Activated T-helper 9 cell treated with anti-CD3 and anti-CD28 coated beads, Interleukin-2, amount 50 U/mL, for 16 hours (primary cell): ENCODE measurements around the gene PLEKHM3.
"Not testable (repeated sequence)": the region's sequence is repeated elsewhere in the genome, so short reads cannot be mapped to it uniquely, and the experiment has no call there.

Source experiments
- DNase-seq: peaks from one replicate; pipeline ENCODE4 v3.0.0-alpha.2; 2020; ENCODE audit warnings: low read depth

Gene PLEKHM3

DNA sequence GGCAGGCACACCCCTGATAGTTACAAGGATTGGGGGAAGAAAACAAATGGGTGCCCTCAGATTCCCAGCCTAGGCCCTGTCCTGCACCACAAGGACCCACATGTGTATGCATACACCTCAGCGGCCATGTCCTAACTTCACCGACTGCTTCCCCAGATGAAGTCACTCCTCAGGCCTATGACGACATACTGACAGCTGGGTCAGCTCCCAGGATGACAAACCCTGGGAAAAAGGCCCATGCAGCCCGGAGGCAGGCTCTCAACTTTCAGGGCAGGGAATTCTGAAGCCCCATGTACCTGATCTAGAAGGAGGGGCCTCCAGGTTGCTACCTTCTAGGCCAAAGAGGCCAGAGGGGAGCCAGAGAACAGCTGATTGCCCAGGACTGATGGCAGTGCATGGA is 11.0 kb upstream of the PLEKHM3 start:
- DNase-seq: no peak

DNA sequence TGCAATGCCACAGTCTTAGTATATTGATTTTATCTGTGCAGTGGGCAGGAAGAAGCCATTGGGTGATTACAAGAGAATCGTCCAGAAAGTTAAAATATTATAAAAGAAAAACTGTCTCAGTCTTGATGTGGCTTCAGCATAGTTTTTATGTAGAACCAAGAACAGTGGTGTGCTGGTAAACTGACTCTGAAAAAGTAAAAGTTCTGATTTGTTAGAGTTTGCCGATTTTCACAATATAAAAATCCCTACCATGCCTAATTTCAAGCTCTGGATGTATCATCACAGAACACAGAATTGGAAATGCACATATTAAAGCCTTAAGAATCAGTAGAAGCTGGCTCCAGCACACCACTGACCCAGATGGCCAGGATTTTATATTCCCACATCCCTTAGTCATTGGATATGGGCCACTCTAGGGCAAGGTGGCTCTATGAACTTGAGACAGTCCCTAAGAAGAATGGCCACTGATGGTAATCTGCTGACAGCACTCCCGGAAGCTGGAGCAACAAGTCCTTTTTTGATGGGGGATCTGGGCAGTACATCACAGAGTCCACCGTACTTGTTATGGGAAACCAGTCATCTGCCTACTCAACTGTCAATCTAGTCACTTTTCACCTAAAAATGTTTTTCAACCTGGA is 9.3 kb upstream of the PLEKHM3 start:
- DNase-seq: no peak

DNA sequence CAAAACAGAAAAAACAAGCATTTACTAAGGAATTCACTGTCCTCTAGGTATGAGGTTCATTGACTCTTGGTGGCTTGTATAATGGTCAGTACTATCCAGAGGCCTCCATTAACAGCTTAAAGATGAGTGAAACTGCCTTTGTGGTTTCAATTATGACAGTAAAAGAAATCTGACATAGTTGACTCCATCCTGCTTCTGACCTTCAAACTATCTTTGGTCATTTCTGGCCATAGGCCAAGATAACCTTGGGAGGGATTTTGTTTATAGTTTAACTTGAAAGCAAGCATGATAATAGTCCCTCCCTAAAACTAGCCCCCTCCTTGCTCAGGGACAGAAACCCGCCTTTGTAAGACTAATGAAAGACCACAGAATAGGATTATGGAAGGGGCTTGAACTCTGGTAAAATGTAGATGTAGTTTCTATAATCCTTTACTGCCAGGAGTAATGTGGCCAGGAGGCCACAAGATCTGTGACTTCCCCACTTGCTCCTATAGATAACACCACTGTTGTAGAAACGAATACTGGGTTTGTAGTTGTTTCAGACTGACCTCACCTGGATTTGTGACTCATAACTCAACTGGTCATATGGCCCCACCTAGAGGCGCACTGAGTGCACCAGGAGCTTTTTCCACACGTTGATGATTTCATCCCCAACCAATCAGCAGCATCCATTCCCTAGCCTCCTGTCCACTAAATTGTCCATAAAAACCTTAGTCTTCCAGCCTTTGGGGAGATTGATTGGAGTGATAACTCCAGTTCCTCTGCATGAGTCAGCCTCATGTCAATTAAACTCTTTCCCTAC is 8.6 kb upstream of the PLEKHM3 start:
- DNase-seq: no peak

DNA sequence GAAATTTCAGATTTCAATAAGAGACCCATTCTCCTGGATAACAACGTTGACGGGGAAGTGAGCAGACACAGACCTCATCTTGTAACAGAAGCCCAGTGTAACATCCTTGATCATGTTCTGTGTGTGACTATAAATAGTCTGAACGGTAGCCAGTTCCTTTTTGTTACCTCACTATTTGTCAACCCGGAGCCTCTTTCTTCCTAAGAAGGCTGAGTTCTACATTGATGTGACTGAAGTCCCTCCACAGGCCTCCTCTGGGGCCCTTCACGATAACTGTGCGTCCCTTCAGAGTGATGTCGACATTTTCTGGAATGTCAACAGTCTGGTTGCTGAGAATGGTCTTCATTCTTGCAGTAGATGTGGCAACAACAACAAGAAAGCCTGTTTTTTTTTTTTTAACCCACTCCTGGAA is 6.3 kb upstream of the PLEKHM3 start:
- DNase-seq: no peak

DNA sequence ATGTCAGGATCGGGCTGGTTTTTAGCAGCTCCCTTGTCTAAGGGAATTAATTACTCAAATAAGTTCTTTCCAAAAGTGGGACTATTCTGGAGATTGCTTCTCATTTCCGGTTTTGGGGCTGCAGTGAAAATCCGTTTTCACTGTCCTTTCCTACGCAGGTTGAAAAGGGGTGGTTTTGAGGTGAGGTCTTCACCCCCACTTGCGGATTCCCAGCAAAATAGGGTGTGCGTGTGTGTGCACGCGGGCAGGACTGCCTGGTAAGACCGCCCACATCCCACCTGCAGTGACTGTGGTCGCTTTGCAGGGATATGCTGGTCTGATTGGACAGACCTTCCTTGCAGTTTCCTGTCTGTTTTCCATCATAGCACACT is 472 bp upstream of the PLEKHM3 start:
- peak; percentile 17 for DNase-seq

DNA sequence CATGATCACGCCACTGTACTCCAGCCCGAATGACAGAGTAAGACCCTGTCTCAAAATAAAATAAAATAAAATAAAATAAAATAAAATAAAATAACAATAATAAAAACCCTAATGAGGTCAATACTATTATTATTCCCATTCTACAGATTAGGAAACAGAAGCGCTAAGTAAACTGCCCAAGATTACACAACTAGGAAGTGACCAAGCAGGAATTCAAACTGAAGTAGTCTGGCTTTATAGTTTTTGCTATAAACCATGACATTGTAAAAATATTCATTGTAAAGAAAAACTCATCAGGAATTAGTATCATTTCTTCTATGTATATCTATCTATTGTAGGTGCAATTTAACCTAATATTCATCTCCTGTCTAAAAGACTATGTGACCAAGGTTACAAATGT is 1.2 kb downstream of the PLEKHM3 start:
- DNase-seq: no peak

DNA sequence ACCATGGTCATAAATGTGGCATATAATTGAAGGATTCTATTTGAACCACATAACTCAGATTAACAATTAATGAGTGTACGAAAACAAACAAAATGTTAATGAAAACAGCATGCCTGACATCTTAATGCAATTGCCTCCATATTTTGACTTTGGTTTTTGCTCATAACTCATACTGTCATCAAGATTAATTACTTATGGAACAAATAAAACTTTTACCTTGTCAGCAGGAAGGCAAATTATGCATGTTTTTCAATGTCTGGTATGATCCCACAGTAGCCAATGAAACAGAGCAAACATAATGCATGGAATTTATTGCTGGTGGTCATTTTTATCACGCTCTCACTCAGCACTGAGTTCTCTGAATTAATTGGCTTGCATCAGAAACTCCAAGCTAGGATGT is 5.1 kb downstream of the PLEKHM3 start:
- no peak for DNase-seq

DNA sequence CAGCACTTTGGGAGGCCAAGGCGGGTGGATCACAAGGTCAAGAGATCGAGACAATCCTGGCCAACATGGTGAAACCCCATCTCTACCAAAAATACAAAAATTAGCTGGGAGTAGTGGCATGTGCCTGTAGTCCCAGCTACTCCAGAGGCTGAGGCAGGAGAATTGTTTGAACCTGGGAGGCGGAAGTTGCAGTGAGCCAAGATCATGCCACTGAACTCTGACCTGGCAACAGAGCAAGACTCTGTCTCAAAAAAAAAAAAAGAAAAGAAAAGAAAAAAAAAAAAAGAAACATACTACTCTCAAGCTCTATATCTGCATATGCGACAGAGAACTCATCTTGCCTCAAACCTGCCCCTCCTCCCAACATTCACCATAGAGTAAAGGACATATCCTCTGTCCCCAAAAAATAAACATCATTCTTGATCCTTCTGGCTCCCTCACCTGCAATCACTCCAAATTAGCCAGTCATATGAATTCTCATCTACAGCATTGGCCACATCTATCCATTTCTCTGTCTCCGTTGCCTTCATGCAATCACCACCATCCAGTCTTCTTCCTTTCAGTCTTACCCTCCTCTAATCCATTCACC is 7.1 kb downstream of the PLEKHM3 start:
- DNase-seq: not testable (repeated sequence)

DNA sequence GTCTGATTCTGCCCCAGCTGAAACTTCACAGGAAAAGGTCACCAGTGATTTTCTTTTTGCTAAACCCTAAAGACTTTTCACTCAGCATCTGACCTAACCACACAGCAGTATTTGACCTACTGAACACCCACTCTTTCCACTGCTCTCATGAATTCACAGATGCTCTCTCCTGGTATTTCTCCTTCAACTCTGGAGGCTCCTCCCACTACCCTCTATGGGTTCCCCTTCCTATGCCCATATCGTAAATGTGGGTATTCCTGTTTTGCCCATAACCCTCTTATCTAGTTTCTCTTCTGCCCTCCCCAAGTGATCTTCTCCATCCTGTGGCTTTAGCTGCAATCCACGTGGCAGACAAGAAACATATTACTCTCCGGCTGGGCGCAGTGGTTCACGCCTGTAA is 7.6 kb downstream of the PLEKHM3 start:
- DNase-seq: no peak

DNA sequence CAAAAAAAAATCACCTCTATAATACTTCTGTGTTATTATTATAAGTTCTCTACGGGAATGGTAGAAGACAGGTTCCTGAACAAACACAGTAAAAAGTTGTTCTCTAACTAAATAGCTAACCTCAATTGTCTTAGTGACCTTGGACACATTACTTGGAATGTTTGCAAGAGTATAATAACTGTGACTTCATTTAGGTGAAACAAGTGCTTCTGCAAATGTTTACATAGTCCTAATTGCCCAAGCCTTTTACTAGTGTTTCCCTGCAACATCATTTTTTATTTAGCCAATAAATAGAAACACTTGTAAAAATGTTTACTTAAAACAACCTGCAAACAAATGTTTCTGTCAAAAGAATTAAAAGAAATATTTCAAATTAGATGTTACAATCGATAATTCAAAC is 9.9 kb downstream of the PLEKHM3 start:
- no peak for DNase-seq

DNA sequence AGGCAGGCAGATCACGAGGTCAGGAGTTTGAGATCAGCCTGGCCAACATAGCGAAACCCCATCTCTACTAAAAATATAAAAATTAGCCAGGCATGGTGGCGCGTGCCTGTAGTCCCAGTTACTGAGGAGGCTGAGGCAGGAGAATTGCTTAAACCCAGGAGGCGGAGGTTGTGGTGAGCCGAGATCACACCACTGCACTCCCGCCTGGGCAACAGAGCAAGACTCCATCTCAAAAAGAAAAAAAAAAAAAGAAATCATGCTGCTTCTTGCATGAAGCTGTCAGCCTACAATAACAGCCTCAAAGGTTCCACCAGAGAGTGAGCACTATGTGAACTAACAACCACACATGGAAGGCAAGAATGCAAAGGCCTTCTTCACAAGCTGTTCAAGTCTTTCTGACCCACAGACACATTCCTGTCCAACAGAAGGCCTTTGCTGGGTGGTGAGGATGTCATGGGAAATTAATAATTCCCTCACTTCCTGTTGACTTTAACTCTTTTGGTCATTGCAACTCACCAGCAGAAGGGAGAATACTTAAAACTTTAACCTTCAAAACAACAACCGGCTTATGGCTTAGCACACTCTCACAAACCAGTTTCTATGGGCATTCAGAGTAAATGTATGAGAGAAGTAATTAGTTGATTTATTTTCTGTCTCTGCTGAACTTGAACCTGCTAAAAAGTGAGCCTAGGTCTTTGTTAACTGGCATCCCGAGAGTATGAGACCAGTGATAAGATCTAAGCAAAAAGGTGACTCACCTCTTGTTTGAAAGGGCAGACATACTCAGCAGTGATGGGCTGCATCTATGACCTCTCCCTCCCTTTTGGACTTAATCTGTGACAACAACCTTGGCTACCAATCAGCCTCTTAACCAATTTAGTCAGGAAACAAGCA is 11.8 kb downstream of the PLEKHM3 start:
- no peak for DNase-seq

DNA sequence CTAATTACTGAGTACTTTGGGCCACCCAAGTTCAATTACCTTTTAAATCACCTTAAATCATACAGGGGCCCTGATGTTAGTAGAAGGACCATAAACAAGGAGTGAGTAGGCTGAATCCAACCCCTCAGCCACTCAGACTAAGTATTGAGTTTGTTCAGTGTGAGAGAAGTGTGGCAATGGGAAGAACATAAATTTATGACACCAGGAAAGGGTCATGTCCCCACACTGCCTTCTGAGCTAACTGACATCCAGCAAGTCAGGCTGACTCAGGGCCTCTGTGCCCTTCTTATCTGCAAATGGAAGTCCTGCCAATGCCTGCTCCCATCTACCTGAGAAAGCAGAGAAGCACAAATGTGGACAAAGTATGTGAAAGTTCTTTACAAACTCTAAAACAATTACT is 12.9 kb downstream of the PLEKHM3 start:
- no peak for DNase-seq

DNA sequence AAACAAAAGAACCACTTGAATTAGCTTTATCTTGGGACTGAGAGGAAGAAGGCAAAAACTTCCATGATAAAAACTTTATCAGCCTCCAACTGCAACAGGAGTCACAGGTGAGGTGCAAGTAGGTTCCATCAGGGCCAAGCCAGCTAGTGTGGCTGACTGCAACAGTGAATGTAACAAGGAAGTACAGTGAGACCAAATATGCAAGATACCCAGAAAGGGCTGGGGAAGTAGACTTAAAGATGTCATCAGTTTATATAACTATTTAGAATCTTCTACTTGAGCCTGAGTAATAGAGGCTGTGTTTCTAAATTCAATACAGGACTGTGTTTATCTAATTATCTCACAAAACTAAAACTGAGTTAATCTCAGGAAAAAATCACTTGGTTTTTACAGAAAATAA is 14.8 kb downstream of the PLEKHM3 start:
- no peak for DNase-seq

DNA sequence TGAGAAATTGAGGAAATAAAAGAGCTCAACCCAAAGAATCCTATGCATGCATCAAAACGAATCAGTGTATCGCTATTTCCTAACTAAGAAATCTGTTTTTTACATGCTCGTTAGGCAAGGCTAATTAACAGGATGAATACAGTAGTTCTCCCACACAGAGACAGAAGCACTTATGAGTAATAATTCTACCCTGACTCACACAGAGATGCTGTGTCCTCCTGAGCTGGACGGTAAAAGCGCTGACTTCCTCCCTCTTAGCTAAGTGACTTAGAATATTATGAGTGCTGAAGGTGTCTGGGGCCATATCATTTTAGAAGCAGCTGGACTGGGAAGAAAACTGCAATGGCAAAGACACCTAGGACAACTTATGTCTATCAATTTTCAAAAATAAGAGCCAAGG is 18.5 kb downstream of the PLEKHM3 start:
- DNase-seq: no peak

DNA sequence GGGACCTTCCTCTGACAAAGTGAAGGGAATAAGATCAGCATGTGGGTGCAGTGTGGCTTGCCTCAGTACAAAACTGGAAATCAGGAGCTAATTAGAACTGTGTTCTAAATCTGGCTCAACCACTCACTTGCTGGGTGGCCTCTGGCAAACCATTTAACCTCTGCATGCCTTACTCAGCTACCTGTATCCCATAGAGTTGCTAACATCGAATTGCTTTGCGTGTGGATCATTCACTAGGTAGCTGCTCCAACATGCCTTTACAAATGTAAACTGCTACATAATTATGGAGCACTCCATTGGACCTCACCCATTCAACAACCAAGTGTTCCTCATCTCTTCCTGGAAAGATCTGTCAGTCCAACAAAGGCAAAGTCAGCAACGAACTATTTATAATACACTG is 19.0 kb downstream of the PLEKHM3 start:
- no peak for DNase-seq

DNA sequence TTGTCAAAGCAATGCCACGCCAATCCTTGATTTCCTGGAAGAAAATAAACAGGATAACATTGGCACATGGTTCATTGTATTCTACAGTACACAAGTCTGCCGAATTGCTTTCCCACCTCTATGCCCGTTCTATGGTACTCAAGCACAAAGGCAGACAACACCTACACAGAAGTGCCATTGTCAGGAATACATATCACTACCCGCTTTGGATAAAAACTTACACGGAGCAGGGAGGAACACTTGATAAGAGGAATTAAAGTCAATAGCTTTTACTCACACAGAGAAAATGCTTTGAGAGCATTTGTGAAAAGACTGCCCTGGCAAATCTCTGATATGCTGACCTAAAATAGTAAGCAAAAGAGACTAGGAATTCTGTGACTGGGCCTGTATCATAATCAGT is 23.4 kb downstream of the PLEKHM3 start:
- DNase-seq: no peak

DNA sequence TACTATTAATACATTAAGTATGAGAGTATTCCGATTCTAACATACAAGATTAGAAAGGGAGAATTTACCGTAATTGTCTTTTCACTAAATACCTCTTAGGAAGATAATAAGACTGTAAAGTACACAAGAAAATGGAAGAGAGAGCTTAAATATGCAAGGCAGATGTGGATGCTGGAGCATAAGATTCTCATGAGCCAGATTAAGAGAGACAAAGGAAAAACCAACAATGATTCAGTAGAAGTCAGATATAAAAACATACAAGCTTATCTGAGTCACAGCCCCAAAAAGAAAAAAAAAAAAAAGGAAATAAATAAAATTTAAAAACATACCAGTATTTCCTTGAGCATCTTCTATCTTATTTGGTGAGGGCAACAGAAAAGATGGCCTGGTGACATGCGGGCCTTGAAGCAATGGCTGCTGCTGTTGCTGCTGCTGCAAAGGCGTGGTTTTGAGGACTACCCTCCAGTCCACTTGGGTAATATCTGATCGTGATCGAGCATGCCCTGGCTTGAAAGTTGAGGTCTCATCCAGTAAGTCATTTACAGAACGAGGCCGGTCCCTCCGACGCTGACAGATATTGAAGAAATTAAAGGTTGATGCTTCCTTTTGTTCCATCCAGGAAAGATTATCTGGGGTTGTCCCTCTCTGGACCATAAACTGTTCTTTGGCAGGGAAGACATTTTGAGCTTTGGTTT is 24.5 kb downstream of the PLEKHM3 start:
- DNase-seq: no peak

DNA sequence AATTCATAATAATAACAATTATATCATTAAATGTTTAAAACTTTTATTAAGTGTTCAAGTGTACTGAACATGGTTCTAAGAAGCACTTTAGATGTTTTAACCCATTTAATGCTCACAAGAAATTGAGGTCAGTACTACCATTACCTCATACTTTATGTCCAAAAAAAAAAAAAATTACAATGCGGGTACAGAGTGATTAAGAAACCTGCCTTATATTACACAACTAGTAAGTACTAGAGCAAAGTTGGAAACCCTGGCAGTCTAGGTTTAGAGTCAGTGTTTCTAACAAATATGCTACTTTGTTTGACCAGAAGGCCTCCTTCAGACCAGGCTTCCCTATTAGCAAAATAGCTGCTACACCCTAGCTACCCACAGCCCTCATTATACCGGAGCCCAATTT is 28.5 kb downstream of the PLEKHM3 start:
- DNase-seq: no peak

DNA sequence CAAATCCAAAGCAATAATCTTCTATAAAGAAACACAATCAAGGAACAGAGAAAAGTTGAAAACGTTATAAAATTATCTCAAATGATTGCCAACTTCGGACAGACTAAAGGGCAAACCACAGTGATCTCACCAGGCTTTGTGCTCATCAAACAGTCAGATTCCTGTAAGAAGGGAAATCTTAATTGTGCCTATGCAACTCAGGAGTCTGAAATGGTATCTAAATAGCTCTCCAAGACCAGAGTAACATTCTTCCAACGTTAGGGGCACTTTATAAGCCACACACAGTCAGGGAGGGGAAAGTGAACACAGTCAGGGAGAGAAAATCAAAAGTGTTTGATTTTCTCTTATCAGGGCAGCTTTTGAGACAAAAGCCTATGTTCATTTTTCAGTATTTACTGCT is 29.4 kb downstream of the PLEKHM3 start:
- no peak for DNase-seq

DNA sequence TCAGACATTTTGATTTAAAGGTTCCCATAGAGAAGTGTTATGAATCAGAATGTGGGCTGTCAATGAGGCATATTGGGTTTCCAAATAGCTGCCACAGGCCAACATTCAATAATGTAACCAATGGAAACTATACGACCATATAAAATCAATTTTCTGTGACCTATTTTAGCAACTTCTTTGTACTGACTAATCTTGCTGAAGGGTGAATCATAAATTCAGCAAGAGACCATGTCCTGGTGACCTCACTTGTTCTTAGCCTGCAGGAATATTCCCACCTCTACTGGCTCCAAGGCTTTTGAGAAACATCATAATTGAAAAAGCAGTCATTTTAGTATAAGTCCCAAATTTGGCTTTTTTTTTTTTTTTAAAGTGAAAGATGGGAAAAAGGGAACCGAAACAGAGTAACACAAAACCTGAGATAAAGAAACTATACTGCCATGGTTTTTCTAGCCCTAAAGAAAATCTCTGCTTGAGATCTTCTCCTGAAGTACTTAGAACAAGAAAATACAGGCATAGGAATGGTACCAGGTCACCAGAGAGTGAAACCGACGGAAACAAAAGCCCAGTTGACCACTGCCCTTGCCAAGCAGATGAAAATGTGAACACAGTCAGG is 32.1 kb downstream of the PLEKHM3 start:
- DNase-seq: no peak

DNA sequence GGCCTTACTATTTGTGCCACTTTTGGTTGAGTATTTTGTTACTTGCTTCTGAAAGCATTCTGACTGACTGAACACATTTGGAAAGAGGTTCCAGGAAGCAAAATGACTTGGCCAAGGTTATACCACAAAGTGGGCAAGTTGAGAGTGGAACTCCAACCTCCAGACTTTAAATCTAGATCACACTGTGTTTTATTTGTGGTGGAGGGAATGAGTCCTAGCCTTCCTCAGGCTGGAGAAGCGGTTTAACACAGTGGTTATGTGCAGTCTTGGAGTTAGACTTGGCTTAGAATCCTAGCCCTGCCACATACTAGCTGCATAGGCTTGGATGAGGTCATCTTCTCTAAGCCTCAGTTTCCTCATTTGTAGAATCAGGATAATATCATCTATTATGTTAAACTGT is 33.4 kb downstream of the PLEKHM3 start:
- DNase-seq: no peak

DNA sequence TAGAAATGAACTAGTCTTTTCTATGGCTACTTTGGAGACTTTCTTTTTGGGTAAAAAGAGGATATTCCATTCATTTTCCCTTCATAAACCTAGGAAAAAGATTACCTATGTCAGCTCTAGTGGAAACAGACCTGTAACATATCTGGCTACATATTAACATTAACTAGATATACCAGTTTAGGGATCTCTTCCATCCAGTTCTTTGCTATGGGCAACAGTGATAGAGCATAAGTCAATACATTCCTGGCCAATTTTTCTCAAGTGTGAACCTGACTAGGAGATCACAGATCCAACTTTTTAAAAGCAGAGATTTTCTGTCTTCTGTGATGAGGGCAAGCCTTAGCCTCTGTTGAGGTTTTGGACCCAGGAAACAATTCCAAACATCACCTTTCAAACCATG is 34.5 kb downstream of the PLEKHM3 start:
- DNase-seq: no peak
